Measurements from ENCODE around the gene SYNGR3. TPM values are rescaled to one million over a fixed set of nuclear protein-coding genes. Genes with fewer than 3 reads are reported as not detected.

The SYNGR3 gene
- total and polyA plus RNA-seq, 2 of the 13 experiments (the other 11 are each of a cell fraction or from before 2014, with no cell fraction given) = 0.97 to 5.7 TPM

DNA sequence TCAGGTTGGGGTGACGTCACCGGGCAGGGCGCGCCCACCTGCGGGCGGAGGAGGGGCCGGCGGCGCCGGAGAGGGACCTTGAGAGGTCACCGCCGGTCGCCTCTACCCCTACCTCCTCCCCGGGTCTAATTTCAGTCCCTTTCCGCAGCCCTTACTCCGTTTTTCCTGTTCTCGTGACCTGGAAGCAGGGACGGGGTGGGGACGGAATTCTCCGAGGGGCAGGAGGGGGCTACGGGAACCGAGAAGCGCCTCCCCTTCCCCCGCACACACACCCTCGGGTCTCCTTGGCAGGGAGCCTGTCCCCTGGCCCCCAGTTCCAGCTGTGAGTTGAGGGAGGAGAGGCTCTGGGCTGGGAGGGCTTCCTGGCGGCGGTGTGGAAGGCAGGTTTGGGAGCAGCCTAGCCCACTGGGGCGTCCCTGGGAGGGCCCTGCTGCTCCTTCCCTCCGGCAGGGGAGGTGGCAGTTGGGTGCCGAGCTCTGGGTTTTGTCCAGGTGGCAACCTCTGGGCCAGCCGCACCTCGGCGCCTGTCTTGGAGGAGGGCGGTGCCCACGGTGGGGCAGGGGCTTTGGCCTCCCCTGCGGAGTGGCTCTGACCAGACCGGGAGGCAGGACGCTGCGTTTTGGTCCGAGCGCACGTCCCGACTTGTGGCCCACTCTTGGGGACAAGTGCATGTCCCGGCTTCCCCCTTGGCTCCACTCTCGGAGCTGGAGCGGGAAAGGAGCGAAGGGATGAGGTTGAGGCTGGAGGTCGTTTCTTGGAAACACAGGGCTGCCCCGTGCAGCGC is 773 bp downstream of the SYNGR3 start (continued):
- TF ChIP-seq, protein P1, sequence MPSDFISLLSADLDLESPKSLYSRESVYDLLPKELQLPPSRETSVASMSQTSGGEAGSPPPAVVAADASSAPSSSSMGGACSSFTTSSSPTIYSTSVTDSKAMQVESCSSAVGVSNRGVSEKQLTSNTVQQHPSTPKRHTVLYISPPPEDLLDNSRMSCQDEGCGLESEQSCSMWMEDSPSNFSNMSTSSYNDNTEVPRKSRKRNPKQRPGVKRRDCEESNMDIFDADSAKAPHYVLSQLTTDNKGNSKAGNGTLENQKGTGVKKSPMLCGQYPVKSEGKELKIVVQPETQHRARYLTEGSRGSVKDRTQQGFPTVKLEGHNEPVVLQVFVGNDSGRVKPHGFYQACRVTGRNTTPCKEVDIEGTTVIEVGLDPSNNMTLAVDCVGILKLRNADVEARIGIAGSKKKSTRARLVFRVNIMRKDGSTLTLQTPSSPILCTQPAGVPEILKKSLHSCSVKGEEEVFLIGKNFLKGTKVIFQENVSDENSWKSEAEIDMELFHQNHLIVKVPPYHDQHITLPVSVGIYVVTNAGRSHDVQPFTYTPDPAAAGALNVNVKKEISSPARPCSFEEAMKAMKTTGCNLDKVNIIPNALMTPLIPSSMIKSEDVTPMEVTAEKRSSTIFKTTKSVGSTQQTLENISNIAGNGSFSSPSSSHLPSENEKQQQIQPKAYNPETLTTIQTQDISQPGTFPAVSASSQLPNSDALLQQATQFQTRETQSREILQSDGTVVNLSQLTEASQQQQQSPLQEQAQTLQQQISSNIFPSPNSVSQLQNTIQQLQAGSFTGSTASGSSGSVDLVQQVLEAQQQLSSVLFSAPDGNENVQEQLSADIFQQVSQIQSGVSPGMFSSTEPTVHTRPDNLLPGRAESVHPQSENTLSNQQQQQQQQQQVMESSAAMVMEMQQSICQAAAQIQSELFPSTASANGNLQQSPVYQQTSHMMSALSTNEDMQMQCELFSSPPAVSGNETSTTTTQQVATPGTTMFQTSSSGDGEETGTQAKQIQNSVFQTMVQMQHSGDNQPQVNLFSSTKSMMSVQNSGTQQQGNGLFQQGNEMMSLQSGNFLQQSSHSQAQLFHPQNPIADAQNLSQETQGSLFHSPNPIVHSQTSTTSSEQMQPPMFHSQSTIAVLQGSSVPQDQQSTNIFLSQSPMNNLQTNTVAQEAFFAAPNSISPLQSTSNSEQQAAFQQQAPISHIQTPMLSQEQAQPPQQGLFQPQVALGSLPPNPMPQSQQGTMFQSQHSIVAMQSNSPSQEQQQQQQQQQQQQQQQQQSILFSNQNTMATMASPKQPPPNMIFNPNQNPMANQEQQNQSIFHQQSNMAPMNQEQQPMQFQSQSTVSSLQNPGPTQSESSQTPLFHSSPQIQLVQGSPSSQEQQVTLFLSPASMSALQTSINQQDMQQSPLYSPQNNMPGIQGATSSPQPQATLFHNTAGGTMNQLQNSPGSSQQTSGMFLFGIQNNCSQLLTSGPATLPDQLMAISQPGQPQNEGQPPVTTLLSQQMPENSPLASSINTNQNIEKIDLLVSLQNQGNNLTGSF (CRISPR knock-in tag; IDR thresholded peaks at IDR 0.05) = no peak
- TF ChIP-seq, protein P2, sequence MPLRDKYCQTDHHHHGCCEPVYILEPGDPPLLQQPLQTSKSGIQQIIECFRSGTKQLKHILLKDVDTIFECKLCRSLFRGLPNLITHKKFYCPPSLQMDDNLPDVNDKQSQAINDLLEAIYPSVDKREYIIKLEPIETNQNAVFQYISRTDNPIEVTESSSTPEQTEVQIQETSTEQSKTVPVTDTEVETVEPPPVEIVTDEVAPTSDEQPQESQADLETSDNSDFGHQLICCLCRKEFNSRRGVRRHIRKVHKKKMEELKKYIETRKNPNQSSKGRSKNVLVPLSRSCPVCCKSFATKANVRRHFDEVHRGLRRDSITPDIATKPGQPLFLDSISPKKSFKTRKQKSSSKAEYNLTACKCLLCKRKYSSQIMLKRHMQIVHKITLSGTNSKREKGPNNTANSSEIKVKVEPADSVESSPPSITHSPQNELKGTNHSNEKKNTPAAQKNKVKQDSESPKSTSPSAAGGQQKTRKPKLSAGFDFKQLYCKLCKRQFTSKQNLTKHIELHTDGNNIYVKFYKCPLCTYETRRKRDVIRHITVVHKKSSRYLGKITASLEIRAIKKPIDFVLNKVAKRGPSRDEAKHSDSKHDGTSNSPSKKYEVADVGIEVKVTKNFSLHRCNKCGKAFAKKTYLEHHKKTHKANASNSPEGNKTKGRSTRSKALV (CRISPR knock-in tag; IDR thresholded peaks at IDR 0.05) = no peak
- TF ChIP-seq ARNT2 (CRISPR knock-in tag; IDR thresholded peaks at IDR 0.05; ENCODE audit: low read depth) = no peak
- TF ChIP-seq TBX2 (CRISPR knock-in tag; IDR thresholded peaks at IDR 0.05; ENCODE audit: borderline replicate concordance) = no peak
- TF ChIP-seq HMG20B (CRISPR knock-in tag; conservative IDR thresholded peaks at IDR 0.05) = no peak
- no peak for TF ChIP-seq XBP1 (CRISPR knock-in tag; IDR thresholded peaks at IDR 0.05)
- TF ChIP-seq, protein P3, sequence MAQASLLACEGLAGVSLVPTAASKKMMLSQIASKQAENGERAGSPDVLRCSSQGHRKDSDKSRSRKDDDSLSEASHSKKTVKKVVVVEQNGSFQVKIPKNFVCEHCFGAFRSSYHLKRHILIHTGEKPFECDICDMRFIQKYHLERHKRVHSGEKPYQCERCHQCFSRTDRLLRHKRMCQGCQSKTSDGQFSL (CRISPR knock-in tag; IDR thresholded peaks at IDR 0.05) = no peak
- TF ChIP-seq, protein P4, sequence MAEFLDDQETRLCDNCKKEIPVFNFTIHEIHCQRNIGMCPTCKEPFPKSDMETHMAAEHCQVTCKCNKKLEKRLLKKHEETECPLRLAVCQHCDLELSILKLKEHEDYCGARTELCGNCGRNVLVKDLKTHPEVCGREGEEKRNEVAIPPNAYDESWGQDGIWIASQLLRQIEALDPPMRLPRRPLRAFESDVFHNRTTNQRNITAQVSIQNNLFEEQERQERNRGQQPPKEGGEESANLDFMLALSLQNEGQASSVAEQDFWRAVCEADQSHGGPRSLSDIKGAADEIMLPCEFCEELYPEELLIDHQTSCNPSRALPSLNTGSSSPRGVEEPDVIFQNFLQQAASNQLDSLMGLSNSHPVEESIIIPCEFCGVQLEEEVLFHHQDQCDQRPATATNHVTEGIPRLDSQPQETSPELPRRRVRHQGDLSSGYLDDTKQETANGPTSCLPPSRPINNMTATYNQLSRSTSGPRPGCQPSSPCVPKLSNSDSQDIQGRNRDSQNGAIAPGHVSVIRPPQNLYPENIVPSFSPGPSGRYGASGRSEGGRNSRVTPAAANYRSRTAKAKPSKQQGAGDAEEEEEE (CRISPR knock-in tag; IDR thresholded peaks at IDR 0.05; ENCODE audit: borderline replicate concordance) = no peak
- TF ChIP-seq, protein P5, sequence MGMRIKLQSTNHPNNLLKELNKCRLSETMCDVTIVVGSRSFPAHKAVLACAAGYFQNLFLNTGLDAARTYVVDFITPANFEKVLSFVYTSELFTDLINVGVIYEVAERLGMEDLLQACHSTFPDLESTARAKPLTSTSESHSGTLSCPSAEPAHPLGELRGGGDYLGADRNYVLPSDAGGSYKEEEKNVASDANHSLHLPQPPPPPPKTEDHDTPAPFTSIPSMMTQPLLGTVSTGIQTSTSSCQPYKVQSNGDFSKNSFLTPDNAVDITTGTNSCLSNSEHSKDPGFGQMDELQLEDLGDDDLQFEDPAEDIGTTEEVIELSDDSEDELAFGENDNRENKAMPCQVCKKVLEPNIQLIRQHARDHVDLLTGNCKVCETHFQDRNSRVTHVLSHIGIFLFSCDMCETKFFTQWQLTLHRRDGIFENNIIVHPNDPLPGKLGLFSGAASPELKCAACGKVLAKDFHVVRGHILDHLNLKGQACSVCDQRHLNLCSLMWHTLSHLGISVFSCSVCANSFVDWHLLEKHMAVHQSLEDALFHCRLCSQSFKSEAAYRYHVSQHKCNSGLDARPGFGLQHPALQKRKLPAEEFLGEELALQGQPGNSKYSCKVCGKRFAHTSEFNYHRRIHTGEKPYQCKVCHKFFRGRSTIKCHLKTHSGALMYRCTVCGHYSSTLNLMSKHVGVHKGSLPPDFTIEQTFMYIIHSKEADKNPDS (CRISPR knock-in tag; IDR thresholded peaks at IDR 0.05) = no peak
- no peak for TF ChIP-seq ZNF205 (CRISPR knock-in tag; IDR thresholded peaks at IDR 0.05)
- TF ChIP-seq, protein P6, sequence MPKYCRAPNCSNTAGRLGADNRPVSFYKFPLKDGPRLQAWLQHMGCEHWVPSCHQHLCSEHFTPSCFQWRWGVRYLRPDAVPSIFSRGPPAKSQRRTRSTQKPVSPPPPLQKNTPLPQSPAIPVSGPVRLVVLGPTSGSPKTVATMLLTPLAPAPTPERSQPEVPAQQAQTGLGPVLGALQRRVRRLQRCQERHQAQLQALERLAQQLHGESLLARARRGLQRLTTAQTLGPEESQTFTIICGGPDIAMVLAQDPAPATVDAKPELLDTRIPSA (CRISPR knock-in tag; IDR thresholded peaks at IDR 0.05; ENCODE audit: borderline replicate concordance) = no peak
- no peak for TF ChIP-seq KDM4B (CRISPR knock-in tag; IDR thresholded peaks at IDR 0.05)
- no peak for TF ChIP-seq DPF2 (CRISPR knock-in tag; IDR thresholded peaks at IDR 0.05; ENCODE audit: borderline replicate concordance, low read depth)
- no peak for TF ChIP-seq RFX3 (CRISPR knock-in tag; IDR thresholded peaks at IDR 0.05)
- no peak for TF ChIP-seq ZNF468 (CRISPR knock-in tag; IDR thresholded peaks at IDR 0.05)
- no peak for TF ChIP-seq ZNF510 (CRISPR knock-in tag; IDR thresholded peaks at IDR 0.05; ENCODE audit: low read depth)
- no peak for TF ChIP-seq ZFP82 (CRISPR knock-in tag; IDR thresholded peaks at IDR 0.05; ENCODE audit: borderline replicate concordance)

Measured in HepG2 (cell line).